Loucy (cell line): ENCODE data around the gene TMEM203.

ENCODE experiments used
- CTCF ChIP-seq: fragments of 200-600 bp; sonication (generic); conservative IDR thresholded peaks from 2 replicates; pipeline ENCODE4 v1.5.1; 2014; ENCODE audit warnings: mild to moderate bottlenecking, antibody characterized with exemption, low read length
- EZH2phosphoT487 ChIP-seq: fragments of 200-600 bp; IDR thresholded peaks from 2 replicates; pipeline ENCODE4 v1.6.1; 2018; ENCODE audit warnings: antibody characterized with exemption, mild to moderate bottlenecking, moderate library complexity, borderline replicate concordance

- TF ChIP-seq EZH2phosphoT487 (no peak), CTCF (no peak)
Observed at GRCh38 chr9:137232510-137232909, 27.1 kb upstream of the TMEM203 start.
